Hepatocyte (in vitro differentiated cells): ENCODE data around the gene NEXN. TPM values are rescaled to one million over a fixed set of nuclear protein-coding genes. Genes with fewer than 3 reads are reported as not detected.

Source experiments
- DNase-seq: peaks from one replicate; pipeline ENCODE4 v3.0.0-alpha.2; 2016; ENCODE audit warnings: low spot score
- H2AFZ ChIP-seq: fragments of 200-600 bp; sonication (generic); 2 replicates; pipeline ENCODE4 v1.6.0; 2016; ENCODE audit warnings: antibody characterized with exemption, mild to moderate bottlenecking
- H3K27ac ChIP-seq: fragments of 200-600 bp; sonication (generic); 2 replicates; pipeline ENCODE4 v1.5.1; 2016; ENCODE audit warnings: mild to moderate bottlenecking
- H3K27me3 ChIP-seq: fragments of 200-600 bp; sonication (generic); 2 replicates; pipeline ENCODE4 v1.6.1; 2016
- H3K36me3 ChIP-seq: fragments of 200-600 bp; sonication (generic); replicated peaks from 2 replicates; pipeline ENCODE4 v1.5.1; 2016; ENCODE audit warnings: low read depth; ENCODE audit not compliant: insufficient read depth
- H3K4me1 ChIP-seq: fragments of 200-600 bp; sonication (generic); 2 replicates; pipeline ENCODE4 v1.5.1; 2016; ENCODE audit warnings: mild to moderate bottlenecking, moderate library complexity; ENCODE audit not compliant: insufficient read depth
- H3K4me2 ChIP-seq: fragments of 200-600 bp; sonication (generic); 2 replicates; pipeline ENCODE4 v1.6.0; 2016
- H3K4me3 ChIP-seq: fragments of 200-600 bp; sonication (generic); 2 replicates; pipeline ENCODE4 v1.5.1; 2016; ENCODE audit warnings: mild to moderate bottlenecking
- H3K79me2 ChIP-seq: fragments of 200-600 bp; sonication (generic); 2 replicates; pipeline ENCODE4 v1.6.0; 2017; ENCODE audit warnings: mild to moderate bottlenecking
- H3K9me2 ChIP-seq: fragments of 200-600 bp; sonication (generic); replicated peaks from 2 replicates; pipeline ENCODE4 v1.6.0; 2017; ENCODE audit warnings: mild to moderate bottlenecking; ENCODE audit not compliant: insufficient read depth
- H3K9me3 ChIP-seq: fragments of 200-600 bp; sonication (generic); 2 replicates; pipeline ENCODE4 v1.5.1; 2016; ENCODE audit warnings: low read depth, mild to moderate bottlenecking
- H4K20me1 ChIP-seq: fragments of 200-600 bp; sonication (generic); 2 replicates; pipeline ENCODE4 v1.6.0; 2016; ENCODE audit warnings: mild to moderate bottlenecking; ENCODE audit not compliant: insufficient read depth, poor library complexity, severe bottlenecking
- CTCF ChIP-seq: fragments of 200-600 bp; sonication (generic); IDR thresholded peaks from 2 replicates; pipeline ENCODE4 v1.5.1; 2016; ENCODE audit warnings: antibody characterized with exemption, mild to moderate bottlenecking; ENCODE audit not compliant: poor library complexity
- EZH2 ChIP-seq: fragments of 200-600 bp; sonication (generic); IDR thresholded peaks from 2 replicates; pipeline ENCODE4 v1.6.1; 2016; ENCODE audit warnings: antibody characterized with exemption, mild to moderate bottlenecking, borderline replicate concordance
- EZH2phosphoT487 ChIP-seq: fragments of 200-600 bp; sonication (generic); IDR thresholded peaks from one replicate; pipeline ENCODE4 v1.6.1; 2018; ENCODE audit warnings: antibody characterized with exemption, mild to moderate bottlenecking, low read depth, moderate library complexity; ENCODE audit not compliant: unreplicated experiment, severe bottlenecking
- polyA plus RNA-seq: library from polyadenylated mRNA; unstranded; fragments of >200 nt; fragmentation: Nextera tagmentation; extraction: Ambion mirVana; gene quantifications from 2 replicates; pipeline ENCODE4 v1.2.1, GENCODE V29; 2016
- total RNA-seq: library from RNA; depleted of rRNA; stranded (reverse); fragments of >200 nt; gene quantifications from 2 replicates; pipeline ENCODE4 v1.2.3, GENCODE V29; 2014

NEXN gene
- total and polyA plus RNA-seq, 2 experiments from 2014 or later = 5.1 to 11.5 TPM

GRCh38 chr1:77991638-77992037, 103.2 kb downstream of the NEXN start:
- Histone ChIP-seq H3K9me3 (no peaks in the 10 kb centered on the region), H3K27ac (no peak overlapping the region), H3K4me2 (no peak overlapping the region), H3K27me3 (no peaks in the 10 kb centered on the region), H4K20me1 (no peaks in the 10 kb centered on the region), H2AFZ (no peak overlapping the region), H3K36me3 (no peaks in the 10 kb centered on the region), H3K9me2 (no peaks in the 10 kb centered on the region), H3K79me2 (peaks cover 78% of the 10 kb centered on the region), H3K4me1 (no peaks in the 10 kb centered on the region), H3K4me3 (no peak overlapping the region)
- no peak for DNase-seq
- TF ChIP-seq EZH2 = no peak
- no peak for TF ChIP-seq EZH2phosphoT487
- TF ChIP-seq CTCF = no peak

Other genes starting within 250 kb of the NEXN start
- gene ZZZ3, start 206.0 kb upstream of the NEXN start, total RNA-seq = 59.6 and 71.9 TPM in 2 replicates
- gene ZZZ3, start 206.0 kb upstream of the NEXN start, polyA plus RNA-seq = 25.1 and 31.2 TPM in 2 replicates
- gene USP33, start 128.8 kb upstream of the NEXN start, total RNA-seq = 68.0 and 81.5 TPM in 2 replicates
- gene USP33, start 128.8 kb upstream of the NEXN start, polyA plus RNA-seq = 36.3 and 37.2 TPM in 2 replicates
- gene MIGA1, start 109.0 kb upstream of the NEXN start, total RNA-seq = 17.9 and 18.1 TPM in 2 replicates
- 8.8 and 8.9 TPM in 2 replicates for gene MIGA1, start 109.0 kb upstream of the NEXN start, polyA plus RNA-seq
- 145 and 151 TPM in 2 replicates for gene FUBP1, start 90.4 kb downstream of the NEXN start, total RNA-seq
- 64.0 and 73.0 TPM in 2 replicates for gene FUBP1, start 90.4 kb downstream of the NEXN start, polyA plus RNA-seq
- 36.5 and 48.0 TPM in 2 replicates for gene DNAJB4, start 116.3 kb downstream of the NEXN start, total RNA-seq
- 22.7 and 29.5 TPM in 2 replicates for gene DNAJB4, start 116.3 kb downstream of the NEXN start, polyA plus RNA-seq
- 24.0 TPM in 2 replicates for gene GIPC2, start 157.3 kb downstream of the NEXN start, total RNA-seq
- 8.4 and 16.9 TPM in 2 replicates for gene GIPC2, start 157.3 kb downstream of the NEXN start, polyA plus RNA-seq